Embryonic facial prominence (tissue), 1 donor: Measurements from ENCODE around the gene NCOA7.

Experiments
- DNase-seq: peaks from one replicate; pipeline ENCODE4 v3.0.0-alpha.2; 2016; ENCODE audit errors: extremely low spot score

Gene NCOA7

DNA sequence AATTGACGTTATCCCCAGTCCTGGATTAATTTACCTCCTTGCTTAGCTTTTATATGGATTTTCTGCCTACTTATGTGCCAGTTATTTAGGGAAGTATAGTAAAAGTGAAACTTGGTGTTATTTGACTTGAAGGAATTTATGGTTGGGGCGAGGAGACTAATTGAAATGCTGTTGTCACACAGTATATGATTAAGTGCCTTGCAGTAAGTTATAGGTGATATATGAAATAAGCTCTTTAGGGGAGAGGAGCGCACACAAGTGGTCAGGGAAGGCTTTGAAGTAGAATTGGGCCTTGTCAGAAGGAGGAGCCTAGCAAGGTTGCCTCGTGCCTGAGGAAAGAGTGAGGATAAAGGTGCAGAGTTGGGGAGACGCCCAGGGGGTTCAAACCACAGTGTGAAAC is 20.5 kb downstream of the NCOA7 start:
- DNase-seq: no peak

- DNase-seq: no peak
Measured at GRCh38 chr6:125812394-125813292, 21.9 kb downstream of the NCOA7 start.

GRCh38 chr6:125814481-125814880 is 23.7 kb downstream of the NCOA7 start:
- no peak for DNase-seq

GRCh38 chr6:125815080-125815910 is 24.5 kb downstream of the NCOA7 start:
- DNase-seq: no peak

- no peak for DNase-seq
Measured at GRCh38 chr6:125816828-125817280, 26.1 kb downstream of the NCOA7 start.

DNA sequence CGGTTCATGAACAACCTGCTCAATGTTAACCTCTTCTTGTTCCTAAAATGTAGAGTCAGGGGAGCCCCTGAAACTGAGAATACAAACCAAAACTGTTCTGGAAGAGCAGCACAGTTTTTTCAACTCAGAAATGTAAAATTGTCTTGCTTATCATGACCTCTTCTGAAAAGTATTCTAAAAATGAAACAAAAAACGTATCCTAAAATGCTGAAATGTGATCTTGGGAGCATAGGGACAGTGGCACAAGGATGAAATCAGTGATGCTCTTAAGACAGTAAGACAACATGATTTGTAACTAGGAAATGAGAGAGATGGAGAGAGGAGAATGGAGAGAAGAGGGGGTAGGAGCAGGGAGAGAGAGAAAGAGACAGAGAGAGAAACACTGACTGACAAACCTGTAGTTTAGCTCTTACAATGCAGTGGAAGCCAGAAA is 27.5 kb downstream of the NCOA7 start:
- DNase-seq: no peak

DNA sequence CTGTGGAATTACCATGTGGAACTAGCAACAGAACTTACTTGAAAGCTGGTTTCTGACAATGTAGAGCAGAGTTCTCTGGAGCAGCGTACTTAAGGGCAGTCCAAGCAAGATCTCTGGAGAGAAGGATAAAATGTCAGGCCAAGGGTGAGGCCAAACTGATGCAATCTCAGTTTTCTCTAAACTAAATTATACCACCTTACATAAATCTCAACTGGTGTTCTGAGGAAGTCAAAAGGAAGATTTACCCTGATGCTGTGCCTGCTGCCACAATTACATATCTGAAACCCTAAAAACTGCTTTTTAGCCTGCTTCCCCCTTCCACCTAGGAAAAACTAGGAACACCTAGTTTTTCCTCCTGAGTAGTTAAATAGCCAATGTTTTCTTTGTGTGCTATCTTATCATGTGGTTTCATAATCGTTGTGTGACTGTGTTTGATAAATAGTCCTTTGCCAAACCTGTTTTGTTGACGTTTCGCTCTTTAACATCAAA is 28.1 kb downstream of the NCOA7 start:
- DNase-seq: no peak

DNA sequence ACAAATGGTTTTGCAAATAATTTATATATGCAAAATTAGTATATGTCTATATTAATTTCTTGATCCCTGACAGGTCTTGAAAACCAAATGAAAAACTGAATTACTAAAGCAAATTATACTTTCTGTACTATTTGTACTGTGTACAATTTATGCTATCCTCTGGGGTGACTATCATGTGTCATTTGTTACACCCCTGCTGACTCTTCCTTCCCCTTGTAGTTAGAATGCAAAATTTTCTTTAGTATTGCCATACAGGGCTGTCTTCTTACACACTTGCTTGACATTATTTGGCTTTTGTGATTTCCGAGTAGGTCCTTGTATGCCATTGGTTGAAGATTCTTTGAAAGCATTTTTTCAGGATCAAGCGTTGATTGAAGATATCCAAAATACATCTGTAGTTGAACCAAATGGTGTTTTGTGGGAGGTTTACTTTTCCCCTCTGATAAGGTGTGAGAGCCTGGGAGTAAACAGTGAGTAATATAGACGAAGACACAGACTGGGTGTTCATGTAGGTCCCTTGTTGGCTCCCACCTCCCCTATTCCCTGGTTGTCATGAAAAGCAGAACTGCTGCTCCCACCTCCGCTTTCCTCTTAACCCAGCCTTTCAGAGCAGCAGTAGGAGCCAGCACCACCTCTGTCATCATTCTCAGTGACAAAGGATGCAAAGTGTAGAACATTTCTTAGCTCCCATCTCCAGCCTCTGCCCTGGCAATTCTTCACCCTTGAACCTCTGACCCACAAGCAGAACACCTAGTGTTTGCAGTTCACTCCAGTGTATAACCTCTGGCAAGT is 29.0 kb downstream of the NCOA7 start:
- no peak for DNase-seq

DNA sequence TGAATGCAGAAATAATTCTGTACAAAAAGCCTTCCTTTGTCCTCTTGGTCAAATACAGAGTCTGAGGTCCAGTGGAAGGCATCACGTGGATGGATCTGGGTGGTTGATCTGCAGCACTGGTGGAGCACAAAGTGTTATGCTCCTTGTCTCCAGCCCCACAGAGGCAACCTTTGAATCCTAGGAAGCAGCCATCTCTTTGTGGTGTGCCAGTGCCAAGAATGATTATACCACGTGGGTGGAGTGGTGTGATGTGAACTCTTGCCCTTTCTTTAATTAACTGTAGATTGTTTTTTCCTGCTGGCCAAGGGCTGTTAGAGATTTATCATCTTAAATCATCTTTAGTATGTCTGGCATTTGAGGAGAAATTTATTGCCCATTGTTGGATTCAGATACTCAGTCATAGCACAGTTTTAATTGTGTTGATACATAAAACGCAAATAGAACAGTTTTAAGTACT is 31.1 kb downstream of the NCOA7 start:
- no peak for DNase-seq

GRCh38 chr6:125823180-125823579 is 32.4 kb downstream of the NCOA7 start:
- no peak for DNase-seq

DNA sequence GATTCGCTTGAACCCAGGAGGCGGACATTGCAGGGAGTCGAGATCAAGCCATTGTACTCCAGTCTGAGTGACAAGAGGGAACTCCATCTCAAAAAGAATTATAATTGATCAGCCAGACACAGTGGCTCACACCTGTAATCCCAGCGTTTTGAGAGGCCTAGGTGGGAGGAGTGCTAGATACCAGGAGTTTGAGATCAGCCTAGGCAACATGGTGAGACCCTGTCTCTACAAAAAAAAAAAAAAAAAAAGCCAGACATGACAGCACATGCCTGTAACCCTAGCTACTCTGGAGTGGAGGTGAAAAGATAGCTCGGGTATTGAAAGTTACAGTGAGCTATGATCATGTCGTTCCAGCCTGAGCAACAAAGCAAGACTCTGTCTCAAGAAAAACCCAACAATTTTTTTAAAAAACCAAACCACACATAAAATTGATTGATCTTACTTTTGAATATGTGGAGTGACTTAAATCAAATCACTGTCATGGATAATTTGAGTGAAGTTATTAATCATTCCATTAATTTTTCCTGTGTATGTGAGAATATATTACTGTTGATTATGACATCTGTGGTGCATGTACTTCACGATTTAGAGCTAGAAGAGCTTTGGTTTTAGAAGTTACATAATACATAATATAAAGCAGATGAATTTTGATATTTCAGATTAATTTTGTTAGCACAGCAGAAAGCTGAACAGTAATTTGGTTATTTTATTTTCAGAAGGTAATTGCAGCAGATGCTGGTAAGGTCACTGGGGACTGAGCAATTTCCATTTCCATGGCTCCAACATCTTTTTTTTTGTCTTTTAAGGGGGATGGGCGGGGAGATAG is 34.4 kb downstream of the NCOA7 start:
- no peak for DNase-seq

DNA sequence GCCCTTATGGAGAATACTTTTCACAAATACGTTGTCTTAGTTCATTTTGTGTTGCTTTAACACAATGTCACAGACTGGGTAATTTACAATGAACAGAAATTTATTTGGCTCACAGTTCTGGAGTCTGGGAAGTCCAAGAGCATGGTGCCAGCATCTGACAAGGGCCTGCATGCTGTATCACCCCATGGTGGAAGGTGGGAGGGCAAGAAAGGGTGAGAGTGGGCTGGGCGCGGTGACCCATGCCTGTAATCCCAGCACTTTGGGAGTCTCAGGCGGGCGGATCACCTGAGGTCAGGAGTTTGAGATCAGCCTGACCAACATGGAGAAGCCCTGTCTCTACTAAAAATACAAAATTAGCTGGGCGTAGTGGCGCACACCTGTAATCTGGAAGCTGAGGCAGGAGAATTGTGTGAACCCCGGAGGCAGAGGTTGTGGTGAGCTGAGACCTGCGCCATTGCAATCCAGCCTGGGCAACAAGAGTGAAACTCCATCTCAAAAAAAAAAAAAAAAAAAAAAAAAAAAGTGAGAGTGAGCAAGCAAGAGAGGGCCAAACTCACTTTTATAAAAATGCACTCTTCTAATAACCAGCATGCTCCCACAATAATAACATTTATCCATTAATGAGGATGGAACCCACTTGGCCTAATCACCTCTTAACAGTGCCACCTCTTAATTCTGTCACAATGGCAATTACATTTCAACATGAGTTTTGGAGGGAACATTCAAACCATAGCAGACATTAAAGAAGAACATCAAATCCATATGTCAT is 36.1 kb downstream of the NCOA7 start:
- no peak for DNase-seq

- DNase-seq: no peak
Measured at GRCh38 chr6:125827788-125828320, 37.1 kb downstream of the NCOA7 start.

- DNase-seq: no peak
Measured at GRCh38 chr6:125828476-125829039, 37.8 kb downstream of the NCOA7 start.

- no peak for DNase-seq
Measured at GRCh38 chr6:125829433-125829832, 38.7 kb downstream of the NCOA7 start.

DNA sequence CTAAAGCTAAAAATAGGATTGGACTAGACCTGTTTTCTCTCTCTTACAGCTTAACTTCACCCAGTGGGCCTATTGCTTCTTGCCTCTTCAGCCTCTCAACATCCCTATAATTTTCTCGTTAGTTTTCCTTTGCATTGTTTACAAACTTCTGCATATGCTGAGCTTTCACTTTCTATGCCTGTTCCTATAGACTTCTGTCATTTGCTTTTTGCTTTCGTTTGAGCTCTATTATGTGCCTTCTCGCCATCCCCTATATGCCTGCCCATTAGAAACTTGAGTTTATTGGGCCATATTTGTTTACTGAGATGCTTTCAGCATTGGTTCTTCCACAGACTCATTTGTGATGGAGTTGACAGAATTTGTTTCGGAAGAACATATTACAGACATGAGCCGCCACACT is 40.9 kb downstream of the NCOA7 start:
- no peak for DNase-seq

DNA sequence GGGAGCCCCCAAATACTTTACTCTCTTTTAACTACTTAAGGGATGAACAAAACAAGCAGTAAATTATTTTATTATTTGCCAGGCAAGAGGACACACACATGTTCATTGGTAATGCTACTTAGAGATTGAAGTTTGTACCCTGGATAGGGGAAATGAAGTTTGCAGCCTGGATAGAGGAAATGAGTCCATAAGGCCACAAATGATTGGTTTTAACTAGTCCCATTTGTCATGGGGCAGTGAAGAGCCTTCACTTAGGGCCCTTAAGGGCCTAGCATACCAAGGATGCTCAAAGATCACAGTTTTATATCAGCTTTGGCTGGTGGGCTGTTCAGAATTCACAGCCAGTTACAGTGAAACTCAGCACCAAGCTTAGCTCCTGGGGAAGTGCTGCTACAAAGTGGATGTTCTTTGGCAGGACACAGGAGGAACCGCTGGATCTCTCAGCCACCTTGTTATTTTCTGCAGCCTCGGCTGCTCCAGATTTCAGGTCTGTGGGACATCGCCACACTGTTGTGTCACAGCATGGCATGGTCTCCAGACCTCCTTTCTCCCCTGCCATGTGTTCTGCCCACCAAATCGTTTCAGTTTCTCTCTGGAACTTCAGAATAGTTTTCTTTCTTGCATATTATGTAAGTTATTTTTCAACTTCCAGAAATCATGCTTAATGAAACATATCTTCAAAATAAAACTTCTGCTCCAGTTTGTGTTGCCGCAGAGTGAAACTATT is 41.8 kb downstream of the NCOA7 start:
- no peak for DNase-seq

GRCh38 chr6:125834348-125834747 is 43.6 kb downstream of the NCOA7 start:
- no peak for DNase-seq
